Measurements from ENCODE around the gene C1QL1. TPM values are rescaled to one million over a fixed set of nuclear protein-coding genes. Genes with fewer than 3 reads are reported as not detected.
"Not testable (repeated sequence)": the region's sequence is repeated elsewhere in the genome, so short reads cannot be mapped to it uniquely, and the experiment has no call there.

C1QL1 gene
- total RNA-seq, 4 donors from 2014 or later: 9.8 to 25.5 (median 21.2) TPM

DNA sequence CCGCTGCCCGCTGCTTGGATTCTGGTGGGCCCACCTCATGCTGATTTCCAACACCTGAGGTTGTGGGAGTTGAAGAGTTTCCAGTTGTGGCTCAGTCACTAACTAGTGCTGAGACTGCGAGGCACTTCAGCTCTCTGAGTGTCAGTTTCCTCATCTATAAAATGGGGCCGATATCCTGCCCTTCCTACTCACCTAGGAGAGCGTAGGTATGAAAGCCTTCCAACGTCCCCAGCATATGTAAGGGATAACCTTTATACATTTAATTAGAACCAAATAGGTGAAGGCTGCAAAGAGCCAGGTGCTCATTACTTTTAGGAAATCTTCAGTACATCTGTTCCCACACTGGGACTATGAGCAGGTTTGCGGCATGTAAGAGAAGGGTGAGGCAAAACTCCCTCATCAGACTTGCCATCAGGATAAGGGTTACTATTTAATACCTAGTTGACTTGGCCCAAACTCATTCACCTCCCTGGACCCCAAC is 19.7 kb downstream of the C1QL1 start:
- H3K4me3 ChIP-seq: peak overlapping the region; percentile 43 to 63 (median 54)
- DNase-seq (ENCODE audit: low spot score in 2 of 2): no peak
- peaks cover 0 to 12% (median 8%) of the 10 kb centered on the region in 4 donors for H3K4me1 ChIP-seq
- no peaks in the 10 kb centered on the region for H3K9me3 ChIP-seq
- H3K36me3 ChIP-seq: no peaks in the 10 kb centered on the region
- peak overlapping the region in 3 of 4 donors; percentile 56 to 71 (median 57) for H3K27ac ChIP-seq
- WGBS, 2 donors: 57 to 71% methylated on average over 7 of the region's 7 CpGs
- H3K27me3 ChIP-seq: peaks cover 0 to 22% of the 10 kb centered on the region in 2 donors
- TF ChIP-seq, protein P1, sequence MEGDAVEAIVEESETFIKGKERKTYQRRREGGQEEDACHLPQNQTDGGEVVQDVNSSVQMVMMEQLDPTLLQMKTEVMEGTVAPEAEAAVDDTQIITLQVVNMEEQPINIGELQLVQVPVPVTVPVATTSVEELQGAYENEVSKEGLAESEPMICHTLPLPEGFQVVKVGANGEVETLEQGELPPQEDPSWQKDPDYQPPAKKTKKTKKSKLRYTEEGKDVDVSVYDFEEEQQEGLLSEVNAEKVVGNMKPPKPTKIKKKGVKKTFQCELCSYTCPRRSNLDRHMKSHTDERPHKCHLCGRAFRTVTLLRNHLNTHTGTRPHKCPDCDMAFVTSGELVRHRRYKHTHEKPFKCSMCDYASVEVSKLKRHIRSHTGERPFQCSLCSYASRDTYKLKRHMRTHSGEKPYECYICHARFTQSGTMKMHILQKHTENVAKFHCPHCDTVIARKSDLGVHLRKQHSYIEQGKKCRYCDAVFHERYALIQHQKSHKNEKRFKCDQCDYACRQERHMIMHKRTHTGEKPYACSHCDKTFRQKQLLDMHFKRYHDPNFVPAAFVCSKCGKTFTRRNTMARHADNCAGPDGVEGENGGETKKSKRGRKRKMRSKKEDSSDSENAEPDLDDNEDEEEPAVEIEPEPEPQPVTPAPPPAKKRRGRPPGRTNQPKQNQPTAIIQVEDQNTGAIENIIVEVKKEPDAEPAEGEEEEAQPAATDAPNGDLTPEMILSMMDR (IDR thresholded peaks at IDR 0.05): no peak
- no peak for TF ChIP-seq POLR2A (IDR thresholded peaks at IDR 0.05)
- TF ChIP-seq EP300 (IDR thresholded peaks at IDR 0.05): no peak

DNA sequence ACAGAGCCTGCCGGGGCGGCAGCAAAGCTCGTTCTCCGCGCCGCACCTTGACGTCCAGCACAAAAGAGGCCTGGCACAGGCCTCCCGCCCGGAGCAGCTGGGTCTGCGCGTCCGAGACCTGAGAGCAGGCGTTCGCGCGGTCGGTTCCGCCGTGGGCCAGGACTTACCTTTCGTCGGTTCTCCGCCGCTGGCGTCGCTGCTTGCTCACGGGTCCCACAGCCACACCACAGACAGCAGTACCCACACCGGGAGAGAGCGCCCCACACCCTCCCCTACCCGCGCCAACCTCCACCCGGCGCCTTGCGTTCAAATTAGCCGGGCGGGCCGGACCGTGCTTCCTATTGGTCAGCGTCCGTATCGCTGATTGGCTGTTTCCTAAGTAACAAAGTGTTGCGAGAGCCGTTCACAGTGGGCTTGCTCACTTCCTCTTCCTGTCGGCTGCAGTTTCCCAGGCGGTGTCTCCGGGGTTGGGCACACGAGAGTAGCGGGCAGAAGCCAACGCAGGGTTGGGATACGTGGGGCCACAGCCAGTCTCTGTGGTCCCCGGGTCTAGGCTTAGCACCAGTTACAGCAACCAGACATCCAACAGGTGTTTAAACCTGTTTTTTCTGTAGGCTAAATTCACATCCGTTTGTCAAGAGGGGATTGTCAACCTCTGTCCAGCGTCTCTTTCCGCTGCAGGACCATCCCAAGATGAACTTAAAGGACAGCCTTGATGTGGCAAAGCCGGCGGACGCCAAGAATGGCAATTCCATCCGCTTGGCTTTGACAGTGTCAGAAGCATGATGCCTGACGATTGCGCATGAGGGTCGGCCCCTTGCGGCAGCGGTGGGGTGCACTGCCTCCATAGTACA is 20.4 kb downstream of the C1QL1 start, which contains the start of gene KIF18B:
Gene KIF18B, minus strand, starts transcription at position 313 of the 854 bp plus-strand sequence. CDS start 11,429 bp downstream, outside the sequence.
- H3K4me1 ChIP-seq: peaks cover 0 to 12% (median 8%) of the 10 kb centered on the region in 4 donors
- H3K9me3 ChIP-seq: no peaks in the 10 kb centered on the region
- peak within 1 kb of the TSS; percentile 5 to 71 (median 56) for H3K27ac ChIP-seq
- peak within 1 kb of the TSS; percentile 43 to 63 (median 54) for H3K4me3 ChIP-seq
- H3K36me3 ChIP-seq: no peaks in the 10 kb centered on the region
- DNase-seq (ENCODE audit: low spot score in 2 of 2): peak; percentile 68 to 82
- 1 to 4% methylated on average over 26 to 59 of the region's 62 CpGs for WGBS, 2 donors
- H3K27me3 ChIP-seq: peaks cover 0 to 22% of the 10 kb centered on the region in 2 donors
- TF ChIP-seq POLR2A (IDR thresholded peaks at IDR 0.05) (peak in 1 of 2 donors; percentile 79), EP300 (IDR thresholded peaks at IDR 0.05) (peak in 1 of 2 donors; percentile 92)
- TF ChIP-seq, protein P1 (IDR thresholded peaks at IDR 0.05): peak in 1 of 5 experiments; percentile 9

DNA sequence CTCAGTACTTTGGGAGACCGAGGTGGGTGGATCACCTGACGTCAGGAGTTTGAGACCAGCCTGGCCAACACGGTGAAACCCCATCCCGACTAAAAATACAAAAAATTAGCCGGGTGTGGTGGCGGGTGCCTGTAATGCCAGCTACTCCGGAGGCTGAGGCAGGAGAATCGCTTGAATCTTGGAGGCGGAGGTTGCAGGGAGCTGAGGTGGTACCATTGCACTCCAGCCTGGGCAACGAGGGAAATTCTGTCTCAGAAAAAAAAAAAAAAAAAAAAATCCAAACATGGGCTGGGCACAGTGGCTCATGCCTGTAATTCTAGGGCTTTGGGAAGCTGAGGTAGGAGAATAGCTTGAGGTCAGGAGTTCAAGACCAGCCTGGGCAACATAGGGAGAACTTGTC is 22.5 kb downstream of the C1QL1 start:
- 93 to 94% methylated on average over 10 of the region's 10 CpGs for WGBS, 2 donors
- not testable (repeated sequence) for H3K4me3 ChIP-seq; H3K9me3 ChIP-seq; H3K27ac ChIP-seq; DNase-seq (ENCODE audit: low spot score in 2 of 2); H3K36me3 ChIP-seq
- H3K4me1 ChIP-seq: peaks cover 0 to 12% (median 8%) of the 10 kb centered on the region in 4 donors
- peaks cover 0 to 30% of the 10 kb centered on the region in 2 donors for H3K27me3 ChIP-seq

DNA sequence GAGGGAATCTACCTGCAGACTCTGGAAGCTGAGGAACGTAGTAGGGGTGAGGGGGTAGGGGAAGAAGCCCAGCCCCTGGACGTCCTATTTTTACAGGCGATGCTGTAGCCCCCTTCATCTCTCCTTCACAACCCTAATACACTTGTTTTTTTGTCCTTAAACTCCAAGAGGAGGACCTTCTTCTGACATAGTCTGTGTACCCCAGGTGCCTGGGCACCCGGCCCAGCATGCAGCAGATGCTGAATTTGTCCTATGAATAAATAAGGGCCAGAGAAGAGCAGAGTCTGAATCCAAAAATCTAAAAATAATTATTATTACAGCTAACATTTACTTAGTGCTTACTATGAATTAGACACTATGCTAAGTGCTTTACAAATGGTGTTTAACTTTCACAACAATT is 25.6 kb downstream of the C1QL1 start:
- no peak for DNase-seq (ENCODE audit: low spot score in 2 of 2)
- Histone ChIP-seq H3K27me3 (peaks cover 0 to 30% of the 10 kb centered on the region in 2 donors), H3K4me1 (peaks cover 0 to 6% (median 5%) of the 10 kb centered on the region in 4 donors), H3K4me3 (no peak overlapping the region), H3K36me3 (no peaks in the 10 kb centered on the region), H3K27ac (peak overlapping the region in 1 of 4 donors; percentile 8), H3K9me3 (peaks cover 0 to 11% (median 0%) of the 10 kb centered on the region in 4 donors)
- WGBS, 2 donors: 66 to 78% methylated on average over 4 of the region's 4 CpGs
- no peak for TF ChIP-seq EP300 (IDR thresholded peaks at IDR 0.05)
- TF ChIP-seq POLR2A (IDR thresholded peaks at IDR 0.05): no peak
- TF ChIP-seq, protein P1 (IDR thresholded peaks at IDR 0.05): no peak

DNA sequence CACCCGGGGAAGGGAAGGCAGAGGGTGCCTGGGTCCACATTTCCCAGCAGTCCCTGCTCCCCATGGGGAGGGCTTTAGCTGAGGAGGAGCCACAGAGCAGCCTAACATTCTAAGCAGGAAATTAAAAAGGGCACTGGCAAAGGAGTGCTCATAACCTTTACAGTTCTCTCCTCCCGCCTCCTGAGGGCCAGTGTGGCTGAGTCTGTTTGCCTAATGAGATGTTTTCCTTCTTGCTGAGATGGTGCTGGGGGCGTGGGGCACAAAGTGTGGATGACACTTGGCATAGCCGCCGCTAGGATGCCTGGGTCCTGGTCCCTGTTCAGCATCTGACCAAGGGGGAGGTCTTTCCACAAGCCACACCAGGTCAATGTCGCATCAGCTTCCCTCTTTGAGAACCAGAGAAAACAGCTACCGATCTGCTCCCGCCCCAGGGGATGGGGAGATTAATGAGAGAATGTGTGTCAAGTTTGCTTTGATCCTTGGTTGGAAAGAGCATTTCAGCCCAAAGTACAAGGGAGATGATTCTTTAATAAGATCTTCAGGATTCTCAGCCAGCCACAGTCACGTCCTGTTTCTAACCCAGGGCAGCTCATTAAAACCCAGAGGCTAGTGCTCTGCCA is 26.3 kb downstream of the C1QL1 start:
- H3K4me3 ChIP-seq: no peak overlapping the region
- peak overlapping the region in 1 of 4 donors; percentile 8 for H3K27ac ChIP-seq
- TF ChIP-seq POLR2A (IDR thresholded peaks at IDR 0.05) (no peak), EP300 (IDR thresholded peaks at IDR 0.05) (no peak)
- TF ChIP-seq, protein P1 (IDR thresholded peaks at IDR 0.05): no peak
- peaks cover 0 to 24% of the 10 kb centered on the region in 2 donors for H3K27me3 ChIP-seq
- H3K4me1 ChIP-seq: no peaks in the 10 kb centered on the region
- peaks cover 0 to 11% (median 0%) of the 10 kb centered on the region in 4 donors for H3K9me3 ChIP-seq
- DNase-seq (ENCODE audit: low spot score in 2 of 2): no peak
- WGBS, 2 donors: 57 to 58% methylated on average over 9 of the region's 9 CpGs
- no peaks in the 10 kb centered on the region for H3K36me3 ChIP-seq
